CD14-positive monocyte (primary cell): ENCODE data around the gene MMP28. TPM values are rescaled to one million over a fixed set of nuclear protein-coding genes. Genes with fewer than 3 reads are reported as not detected.

Experiments used
- DNase-seq, 3 donors: peaks; one replicate each; pipeline ENCODE4 v3.0.0-alpha.2; 2011 to 2022
- H2AFZ ChIP-seq: 2 replicates; pipeline ENCODE4 v1.6.0; 2012; ENCODE audit warnings: mild to moderate bottlenecking, low read depth, low read length, inconsistent platforms; ENCODE audit not compliant: insufficient read depth, poor library complexity, severe bottlenecking
- H3K27ac ChIP-seq, 2 donors: 1 replicate in 1 of 2; 2 replicates in 1 of 2; pipeline ENCODE4 v1.5.1; 2012 to 2013; ENCODE audit warnings: low read length in 2 of 2, control low read depth in 1 of 2, inconsistent platforms in 1 of 2, low read depth in 1 of 2, mild to moderate bottlenecking in 1 of 2
- H3K27me3 ChIP-seq, 2 donors: one replicate each; pipeline versions ENCODE4 v1.6.0 to v1.6.1; 2011 to 2013; ENCODE audit warnings: low read length in 2 of 2; ENCODE audit not compliant: control insufficient read depth in 2 of 2, insufficient read depth in 2 of 2
- H3K36me3 ChIP-seq, 2 donors: replicated peaks in 1 of 2; 1 replicate in 1 of 2; 2 replicates in 1 of 2; pipeline versions ENCODE4 v1.5.1 to v1.6.1; 2012 to 2013; ENCODE audit warnings: low read length in 2 of 2, control low read depth in 1 of 2, inconsistent platforms in 1 of 2, mild to moderate bottlenecking in 1 of 2; ENCODE audit not compliant: insufficient read depth in 2 of 2, control insufficient read depth in 1 of 2
- H3K4me1 ChIP-seq, 2 donors: 1 replicate in 1 of 2; 2 replicates in 1 of 2; pipeline versions ENCODE4 v1.5.1 to v1.6.1; 2012 to 2013; ENCODE audit warnings: low read length in 2 of 2, control low read depth in 1 of 2, inconsistent platforms in 1 of 2, mild to moderate bottlenecking in 1 of 2, moderate library complexity in 1 of 2; ENCODE audit not compliant: insufficient read depth in 2 of 2, control insufficient read depth in 1 of 2
- H3K4me2 ChIP-seq: replicated peaks from 2 replicates; pipeline ENCODE3; 2012; ENCODE audit warnings: low read length, moderate library complexity, mild to moderate bottlenecking; ENCODE audit not compliant: poor library complexity, severe bottlenecking; ENCODE audit errors: extremely low read depth
- H3K4me3 ChIP-seq, 3 experiments: fragments of 200-600 bp in 1 of 3; sonication (generic) in 1 of 3; replicated peaks in 1 of 3; 1 replicate in 2 of 3; 2 replicates in 1 of 3; pipeline ENCODE4 v1.5.1; 2011 to 2013; ENCODE audit warnings: low read length in 3 of 3, mild to moderate bottlenecking in 3 of 3, control low read depth in 2 of 3, low read depth in 2 of 3, inconsistent platforms in 1 of 3, moderate library complexity in 1 of 3
- H3K79me2 ChIP-seq: 2 replicates; pipeline ENCODE4 v1.6.0; 2012; ENCODE audit warnings: mild to moderate bottlenecking, control low read depth, inconsistent platforms, low read length, moderate library complexity; ENCODE audit not compliant: insufficient read depth
- H3K9ac ChIP-seq: 2 replicates; pipeline ENCODE4 v1.6.0; 2017; ENCODE audit warnings: low read length, mild to moderate bottlenecking; ENCODE audit not compliant: insufficient read depth, poor library complexity, severe bottlenecking
- H3K9me3 ChIP-seq, 2 donors: replicated peaks in 1 of 2; 1 replicate in 1 of 2; 2 replicates in 1 of 2; pipeline versions ENCODE4 v1.5.1 to v1.6.1; 2012 to 2013; ENCODE audit warnings: low read length in 2 of 2, control low read depth in 1 of 2; ENCODE audit not compliant: control insufficient read depth in 1 of 2, insufficient read depth in 1 of 2
- H4K20me1 ChIP-seq: 2 replicates; pipeline ENCODE4 v1.6.0; 2012; ENCODE audit warnings: mild to moderate bottlenecking, low read length, control low read depth, moderate library complexity; ENCODE audit not compliant: insufficient read depth
- H3K27ac Mint-ChIP-seq, 7 donors: one replicate each; pipeline ENCODE4 v1.8.0; 2020; ENCODE audit warnings: mild to moderate bottlenecking in 7 of 7, mixed read lengths in 7 of 7, moderate library complexity in 6 of 7, inconsistent platforms in 2 of 7
- H3K27me3 Mint-ChIP-seq, 3 donors: one replicate each; pipeline ENCODE4 v1.8.0; 2021 to 2022; ENCODE audit warnings: low read depth in 3 of 3, mild to moderate bottlenecking in 3 of 3, mixed read lengths in 3 of 3, moderate library complexity in 3 of 3, inconsistent platforms in 1 of 3
- H3K36me3 Mint-ChIP-seq, 2 donors: one replicate each; pipeline ENCODE4 v1.8.0; 2020; ENCODE audit warnings: mixed read lengths in 2 of 2, inconsistent platforms in 1 of 2, mild to moderate bottlenecking in 1 of 2
- H3K4me1 Mint-ChIP-seq: one replicate; pipeline ENCODE4 v1.8.0; 2020; ENCODE audit warnings: mild to moderate bottlenecking, mixed read lengths
- H3K4me3 Mint-ChIP-seq, 2 donors: one replicate each; pipeline ENCODE4 v1.8.0; 2020; ENCODE audit warnings: mild to moderate bottlenecking in 2 of 2, mixed read lengths in 2 of 2, moderate library complexity in 1 of 2
- H3K9me3 Mint-ChIP-seq, 7 donors: one replicate each; pipeline ENCODE4 v1.8.0; 2020 to 2022; ENCODE audit warnings: mixed read lengths in 7 of 7, mild to moderate bottlenecking in 6 of 7, moderate library complexity in 6 of 7, inconsistent platforms in 2 of 7
- WGBS: methylation state at CpG from one replicate; pipeline ENCODE4 v1.1.5; 2013; ENCODE audit warnings: missing lambda C conversion rate; ENCODE audit not compliant: insufficient coverage; 5-methylcytosine and 5-hydroxymethylcytosine counted together
- intact Hi-C, 2 donors: fragments of 100-400 bp; cut with micrococcal nuclease; formaldehyde crosslinking; loops; one replicate each; pipeline versions ENCODE4 v1.15.0 to v1.15.1; 2023
- polyA plus RNA-seq, 3 donors: library from polyadenylated mRNA; depleted of rRNA in 1 of 3; unstranded in 2 of 3; stranded (reverse) in 1 of 3; fragments of 300-500 nt in 2 of 3; fragments of >200 nt in 1 of 3; fragmentation: Illumina TruSeq in 2 of 3; gene quantifications; 1 replicate in 2 of 3; 2 replicates in 1 of 3; pipeline ENCODE4 v1.2.3, GENCODE V29; 2012 to 2021
- TF ChIP-seq, protein P1 (sequence below): fragments of 200-600 bp; IDR thresholded peaks from one replicate; pipeline ENCODE4 v1.8.0; 2022; ENCODE audit warnings: antibody characterized with exemption, mild to moderate bottlenecking

The MMP28 gene
- polyA plus RNA-seq, 3 donors, result not detected

DNA sequence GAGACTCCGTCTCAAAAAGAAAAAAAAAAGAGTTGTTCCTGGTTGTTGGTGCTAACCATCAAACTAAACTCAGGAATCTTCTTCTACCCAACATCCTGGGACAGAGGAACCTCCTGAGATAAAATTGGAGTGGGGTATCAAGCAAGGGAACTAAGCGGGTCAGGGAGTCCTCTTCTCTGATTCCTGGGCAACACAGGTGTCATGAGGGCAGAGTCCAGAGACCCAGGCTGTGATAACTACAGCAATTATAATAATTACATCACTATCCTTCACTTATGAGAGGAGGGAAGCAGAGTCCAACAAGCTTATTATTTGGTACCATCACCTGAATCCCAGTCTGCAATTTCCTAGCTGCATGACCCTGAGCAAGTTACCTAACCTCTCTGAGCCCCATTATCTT is 26.6 kb downstream of the MMP28 start:
- Histone ChIP-seq H3K4me1 (peaks cover 9 to 12% of the 10 kb centered on the region in 2 donors), H4K20me1 (no peaks in the 10 kb centered on the region), H3K36me3 (no peaks in the 10 kb centered on the region), H3K4me2 (no peak overlapping the region), H3K4me3 (no peak overlapping the region), H3K27ac (no peak overlapping the region), H3K79me2 (no peaks in the 10 kb centered on the region), H3K27me3 (peaks cover 3 to 20% of the 10 kb centered on the region in 2 donors), H3K9ac (no peak overlapping the region), H3K9me3 (no peaks in the 10 kb centered on the region), H2AFZ (no peak overlapping the region)
- Mint-ChIP-seq H3K27ac (no peak overlapping the region), H3K36me3 (no peaks in the 10 kb centered on the region), H3K27me3 (peaks cover 22 to 37% (median 26%) of the 10 kb centered on the region in 3 donors), H3K9me3 (peaks cover 0 to 6% (median 2%) of the 10 kb centered on the region in 7 donors), H3K4me1 (peaks cover 8% of the 10 kb centered on the region), H3K4me3 (no peak overlapping the region)
- DNase-seq, result no peak
- intact Hi-C loops, result no loop called here
- TF ChIP-seq, protein P1, sequence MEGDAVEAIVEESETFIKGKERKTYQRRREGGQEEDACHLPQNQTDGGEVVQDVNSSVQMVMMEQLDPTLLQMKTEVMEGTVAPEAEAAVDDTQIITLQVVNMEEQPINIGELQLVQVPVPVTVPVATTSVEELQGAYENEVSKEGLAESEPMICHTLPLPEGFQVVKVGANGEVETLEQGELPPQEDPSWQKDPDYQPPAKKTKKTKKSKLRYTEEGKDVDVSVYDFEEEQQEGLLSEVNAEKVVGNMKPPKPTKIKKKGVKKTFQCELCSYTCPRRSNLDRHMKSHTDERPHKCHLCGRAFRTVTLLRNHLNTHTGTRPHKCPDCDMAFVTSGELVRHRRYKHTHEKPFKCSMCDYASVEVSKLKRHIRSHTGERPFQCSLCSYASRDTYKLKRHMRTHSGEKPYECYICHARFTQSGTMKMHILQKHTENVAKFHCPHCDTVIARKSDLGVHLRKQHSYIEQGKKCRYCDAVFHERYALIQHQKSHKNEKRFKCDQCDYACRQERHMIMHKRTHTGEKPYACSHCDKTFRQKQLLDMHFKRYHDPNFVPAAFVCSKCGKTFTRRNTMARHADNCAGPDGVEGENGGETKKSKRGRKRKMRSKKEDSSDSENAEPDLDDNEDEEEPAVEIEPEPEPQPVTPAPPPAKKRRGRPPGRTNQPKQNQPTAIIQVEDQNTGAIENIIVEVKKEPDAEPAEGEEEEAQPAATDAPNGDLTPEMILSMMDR, result no peak
- WGBS, result no CpG with 5 or more reads among the region's 2 CpGs

DNA sequence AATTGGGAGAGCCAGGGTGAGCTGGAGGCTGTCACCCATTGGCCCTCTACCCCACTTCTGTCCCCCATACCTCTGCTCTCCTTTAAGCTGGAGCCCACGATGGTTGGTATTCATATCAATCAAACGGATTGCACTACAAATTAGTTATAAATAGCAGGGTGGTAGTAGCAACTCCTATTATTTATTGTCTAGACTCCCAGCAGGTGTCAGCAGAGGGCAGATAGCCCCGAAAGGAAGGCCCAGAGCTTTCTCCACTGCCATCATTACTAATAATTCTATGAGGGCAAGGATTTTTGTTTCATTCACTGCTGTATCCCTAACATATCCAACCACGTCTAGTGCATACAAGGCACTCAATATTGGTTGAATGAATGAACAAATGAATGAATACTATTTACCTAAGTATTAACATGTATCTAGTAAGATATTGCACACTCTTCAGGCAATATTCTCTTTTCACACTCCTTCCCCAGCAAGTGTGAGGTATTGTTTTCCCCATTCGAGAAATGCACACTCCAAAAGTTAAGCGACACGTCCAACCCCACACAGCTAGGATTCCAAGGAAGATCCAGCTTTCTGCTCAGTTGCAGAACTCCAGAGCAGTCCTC is 28.4 kb downstream of the MMP28 start:
- TF ChIP-seq, protein P1, result peak; percentile 14
- no peaks in the 10 kb centered on the region for H3K9me3 ChIP-seq
- 85% methylated on average over 3 of the region's 7 CpGs for WGBS
- Mint-ChIP-seq H3K9me3 (peaks cover 0 to 6% (median 2%) of the 10 kb centered on the region in 7 donors), H3K27ac (peak overlapping the region in 1 of 7 donors; percentile 49), H3K36me3 (no peaks in the 10 kb centered on the region), H3K4me1 (peaks cover 9% of the 10 kb centered on the region), H3K27me3 (peaks cover 19 to 31% (median 27%) of the 10 kb centered on the region in 3 donors), H3K4me3 (no peak overlapping the region)
- intact Hi-C loops, result no loop called here
- H2AFZ ChIP-seq, result no peak overlapping the region
- H3K36me3 ChIP-seq, result no peaks in the 10 kb centered on the region
- peaks cover 9 to 13% of the 10 kb centered on the region in 2 donors for H3K4me1 ChIP-seq
- H3K27ac ChIP-seq, result no peak overlapping the region
- H3K4me3 ChIP-seq, result no peak overlapping the region
- no peak overlapping the region for H3K4me2 ChIP-seq
- H3K27me3 ChIP-seq, result peaks cover 3 to 20% of the 10 kb centered on the region in 2 donors
- H4K20me1 ChIP-seq, result no peaks in the 10 kb centered on the region
- no peak overlapping the region for H3K9ac ChIP-seq
- DNase-seq, result no peak
- no peaks in the 10 kb centered on the region for H3K79me2 ChIP-seq
